ENCODE results near the gene FIG4.
"Not testable (repeated sequence)": the region's sequence is repeated elsewhere in the genome, so short reads cannot be mapped to it uniquely, and the experiment has no call there.

The FIG4 gene

DNA sequence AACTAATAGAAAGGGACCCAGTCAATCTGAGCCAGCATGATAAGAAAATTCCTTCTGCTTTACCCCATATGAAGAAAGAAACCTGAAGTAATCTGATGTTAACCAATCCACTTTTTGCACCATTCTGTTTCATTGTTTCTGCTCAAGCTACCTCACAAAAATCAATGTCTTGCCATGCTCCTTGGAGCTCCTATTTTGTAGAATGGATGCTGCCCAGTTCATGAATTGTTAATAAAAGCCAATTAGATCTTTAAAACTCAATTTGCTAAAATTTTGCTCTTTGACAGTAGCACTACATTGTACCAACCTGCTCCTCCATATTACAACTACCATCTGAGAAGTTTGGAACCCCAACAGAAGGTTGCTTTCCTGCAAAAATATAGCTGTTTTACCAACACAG, 170.8 kb downstream of the FIG4 start:
- DNase-seq: no peak

GRCh38 chr6:109864050-109864449, 173.0 kb downstream of the FIG4 start:
- DNase-seq: no peak

DNA sequence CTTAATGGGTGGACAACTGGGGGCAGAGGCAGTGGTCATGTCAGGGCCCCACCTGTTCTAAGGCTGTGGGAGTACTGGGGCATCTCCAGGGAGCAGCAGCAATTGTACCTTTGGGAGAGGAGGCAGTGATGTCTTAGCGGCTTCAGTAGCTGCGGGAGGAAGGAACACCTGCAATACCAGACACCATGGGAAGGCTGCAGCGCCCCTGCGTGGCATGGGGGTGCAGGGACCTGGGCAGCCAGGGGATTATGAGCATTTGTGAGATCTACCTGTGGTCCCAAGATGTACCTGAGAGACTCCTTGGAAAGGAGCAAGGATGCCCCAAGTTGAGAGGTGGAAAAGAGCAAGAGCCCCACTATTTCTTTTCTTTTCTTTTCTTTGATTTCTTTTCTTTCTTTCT, 174.9 kb downstream of the FIG4 start:
- no peak for DNase-seq

- peak in 1 of 3 experiments; percentile 13 for DNase-seq
Measured at GRCh38 chr6:109867009-109867969, 176.2 kb downstream of the FIG4 start.

DNA sequence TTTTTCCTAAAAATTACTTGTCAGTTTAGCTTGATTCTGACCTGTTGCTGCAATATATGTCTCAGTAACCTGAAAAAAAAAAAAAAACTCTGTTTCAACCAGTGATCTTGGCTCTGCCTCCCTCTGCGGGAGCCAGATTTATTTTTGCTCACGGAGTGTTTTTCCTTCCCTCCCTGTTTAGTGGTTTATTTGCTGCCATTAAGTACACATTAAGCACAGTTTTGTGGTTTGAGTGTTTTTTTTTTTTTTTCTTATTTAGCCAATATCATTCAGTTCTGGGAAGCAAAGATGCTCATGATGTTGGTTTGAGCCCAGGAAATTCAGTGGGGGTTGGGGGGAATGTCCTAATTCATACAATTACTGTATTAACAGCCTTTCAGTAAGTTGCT, 176.9 kb downstream of the FIG4 start:
- no peak for DNase-seq

DNA sequence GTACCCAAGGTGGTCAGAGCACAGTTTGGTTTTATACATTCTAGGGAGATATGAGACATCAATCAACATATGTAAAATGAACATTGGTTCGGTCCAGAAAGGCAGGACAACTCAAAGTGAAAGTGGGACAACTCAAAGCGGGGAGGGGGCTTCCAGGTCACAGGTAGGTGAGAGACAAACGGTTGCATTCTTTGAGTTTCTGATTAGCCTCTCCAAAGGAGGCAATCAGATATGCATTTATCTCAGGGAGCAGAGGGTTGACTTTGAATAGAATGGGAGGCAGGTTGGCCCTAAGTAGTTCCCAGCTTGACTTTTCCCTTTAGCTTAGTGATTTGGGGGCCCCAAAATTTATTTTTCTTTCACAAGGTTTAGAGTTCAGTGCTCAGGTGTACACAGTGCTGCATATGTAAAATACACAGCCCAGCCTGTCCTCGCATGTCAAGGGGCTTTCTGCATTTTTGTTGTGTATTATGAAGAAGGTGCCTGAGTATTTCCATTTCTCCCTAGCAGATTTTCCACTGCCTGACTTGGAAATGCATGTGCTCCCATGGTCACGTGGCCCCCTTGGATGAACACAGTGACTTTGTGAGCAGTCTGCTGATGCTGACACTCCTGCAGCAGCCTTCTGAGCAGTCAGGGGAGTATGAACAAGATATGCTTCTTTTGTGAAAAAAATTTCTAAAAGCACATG, 178.4 kb downstream of the FIG4 start:
- DNase-seq: not testable (repeated sequence)

DNA sequence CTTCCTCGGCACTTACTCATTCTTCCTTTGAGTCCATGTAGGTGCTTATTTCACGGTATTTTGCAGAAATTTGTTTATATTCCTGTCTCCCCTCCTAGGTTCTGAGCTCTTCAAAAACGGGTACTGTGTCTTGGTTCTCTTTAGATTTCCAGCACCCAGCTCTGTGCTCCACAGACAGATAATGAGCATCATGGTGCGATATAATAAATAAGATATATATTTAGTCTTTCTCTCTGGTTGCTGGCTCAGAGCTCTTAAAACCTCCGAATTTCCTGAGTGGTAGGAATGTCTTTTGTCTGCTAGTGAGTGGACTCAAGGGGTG, 179.0 kb downstream of the FIG4 start:
- no peak for DNase-seq

- no peak for DNase-seq
Measured at GRCh38 chr6:109872549-109872948, 181.5 kb downstream of the FIG4 start.

DNA sequence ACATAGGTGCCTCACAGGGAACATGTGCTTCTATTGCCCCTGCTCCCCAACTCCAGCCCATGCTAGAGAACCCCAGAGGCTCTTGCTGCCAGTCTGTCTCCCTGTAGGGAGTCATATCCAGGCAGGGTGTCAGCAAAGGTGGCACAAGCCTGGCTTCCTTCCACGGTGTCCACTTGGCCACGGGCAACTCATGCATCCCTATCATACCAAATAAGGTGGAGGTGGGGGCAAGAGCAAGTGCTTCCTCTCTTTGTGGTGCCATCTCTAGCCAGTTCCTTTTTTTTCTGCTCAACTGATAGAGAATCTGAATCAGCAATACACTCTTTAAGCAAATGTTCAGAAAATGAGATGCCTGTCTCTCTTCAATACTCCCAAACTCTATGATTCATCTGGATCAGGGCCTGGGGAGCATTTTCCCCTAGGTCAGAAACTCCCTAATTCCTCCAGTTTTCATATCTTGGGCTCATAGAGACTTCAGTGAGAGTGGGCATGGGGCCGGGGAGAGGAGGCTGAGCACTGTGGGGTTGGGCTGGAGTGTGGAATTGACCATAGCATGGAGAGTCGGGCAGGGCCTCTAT, 182.0 kb downstream of the FIG4 start:
- no peak for DNase-seq

DNA sequence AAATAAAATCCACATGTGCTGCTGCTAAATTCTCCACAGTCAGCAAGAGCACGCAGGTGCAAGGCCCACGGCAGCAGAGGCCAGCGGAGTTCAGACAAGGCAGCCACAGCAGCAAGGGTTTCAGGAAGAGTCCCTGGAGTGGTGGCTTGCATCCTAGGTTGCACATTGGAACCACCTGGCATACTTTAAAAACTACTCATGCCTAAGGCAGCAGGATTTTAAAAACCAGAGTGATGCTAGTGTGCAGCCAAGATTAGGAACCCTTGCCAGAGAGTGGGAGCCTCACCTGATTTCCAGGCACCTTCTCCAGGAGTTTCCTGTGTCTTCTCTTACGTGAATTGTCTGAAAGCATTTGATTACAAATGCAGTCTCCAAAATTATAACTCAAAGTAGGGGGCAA, 183.0 kb downstream of the FIG4 start:
- DNase-seq: peak in 1 of 3 experiments; percentile 3

DNA sequence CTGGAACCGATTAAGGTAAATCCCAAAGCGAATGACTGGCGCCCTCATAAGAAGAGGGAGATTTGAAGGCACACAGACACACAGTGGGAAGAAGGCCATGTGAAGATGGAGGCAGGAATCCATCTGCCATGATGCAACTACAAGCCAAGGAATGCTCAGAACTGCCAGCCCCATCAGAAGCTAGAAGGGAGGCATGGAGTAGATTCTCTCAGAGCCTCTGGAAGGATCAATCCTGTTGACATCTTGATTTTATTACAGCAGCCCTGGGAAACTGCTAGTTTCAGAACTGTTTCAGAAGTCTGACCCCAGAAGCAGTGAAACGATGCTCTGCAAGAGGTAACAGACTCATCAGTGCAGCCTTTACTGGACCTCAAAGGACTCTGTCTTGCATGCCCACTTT, 183.5 kb downstream of the FIG4 start:
- no peak for DNase-seq

Data from NCI-H1417 (cell line).